NB4 (cell line): Measurements from ENCODE around the gene DLX2.

Source experiments
- DNase-seq: peaks from one replicate; pipeline ENCODE4 v3.0.0; 2010; ENCODE audit warnings: low read depth
- H3K4me3 ChIP-seq: one replicate; pipeline ENCODE4 v1.5.1; 2011; ENCODE audit warnings: mild to moderate bottlenecking, low read depth, low read length, moderate library complexity
- MYC ChIP-seq: IDR thresholded peaks from 2 replicates; pipeline ENCODE4 v1.6.1; 2011; ENCODE audit warnings: low read depth, low read length
- POLR2A ChIP-seq: IDR thresholded peaks from 2 replicates; pipeline ENCODE4 v1.6.1; 2011; ENCODE audit warnings: mild to moderate bottlenecking; ENCODE audit not compliant: insufficient read length; ENCODE audit errors: extremely low read depth
- TF ChIP-seq, protein P1 (sequence below): IDR thresholded peaks from 2 replicates; pipeline ENCODE4 v1.6.1; 2011; ENCODE audit warnings: low read depth, low read length
- TF ChIP-seq, protein P2 (sequence below): IDR thresholded peaks from one replicate; pipeline ENCODE4 v1.5.1; 2012; ENCODE audit warnings: low read depth, low read length

The DLX2 gene

DNA sequence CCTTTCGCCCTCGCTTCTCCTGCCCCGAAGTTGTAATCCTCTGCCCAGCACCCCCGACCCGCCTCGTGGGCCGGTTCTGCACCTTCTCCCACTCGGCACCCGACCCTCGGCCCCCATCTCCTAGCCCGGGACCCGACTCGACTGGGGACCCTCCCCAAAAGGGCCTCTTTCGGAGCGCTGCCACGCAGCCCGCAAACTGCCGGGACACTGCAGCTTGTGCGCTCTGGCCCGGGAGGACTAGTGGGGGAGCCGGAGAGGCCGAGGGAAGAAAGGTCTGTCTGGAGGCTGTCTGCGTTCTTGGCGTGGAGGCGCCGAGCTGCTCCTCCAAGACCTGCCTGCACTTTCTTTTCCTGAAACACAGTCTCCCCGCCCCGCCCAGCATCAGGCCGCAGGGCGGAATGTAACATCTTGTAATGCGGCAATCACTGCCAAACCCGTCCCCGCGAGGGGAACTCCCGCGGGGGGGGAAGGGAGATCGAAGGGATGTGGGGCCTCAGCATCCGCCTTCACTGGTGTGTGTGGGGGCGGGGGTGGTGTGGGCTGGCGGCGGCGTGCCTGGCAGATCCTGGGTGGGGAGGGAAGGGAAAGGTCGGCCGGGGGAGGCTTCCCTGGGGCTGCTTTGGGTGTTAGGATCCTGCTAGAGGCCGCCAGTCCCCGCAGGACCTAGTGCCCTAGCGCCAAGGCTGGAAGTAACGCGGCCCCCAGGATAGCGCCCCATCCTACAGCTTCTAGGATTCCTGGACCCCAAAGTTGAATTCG lies 7.4 kb downstream of the DLX2 start:
- TF ChIP-seq, protein P1, sequence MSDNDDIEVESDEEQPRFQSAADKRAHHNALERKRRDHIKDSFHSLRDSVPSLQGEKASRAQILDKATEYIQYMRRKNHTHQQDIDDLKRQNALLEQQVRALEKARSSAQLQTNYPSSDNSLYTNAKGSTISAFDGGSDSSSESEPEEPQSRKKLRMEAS, result no peak
- TF ChIP-seq MYC, result no peak
- TF ChIP-seq POLR2A, result no peak
- TF ChIP-seq, protein P2, sequence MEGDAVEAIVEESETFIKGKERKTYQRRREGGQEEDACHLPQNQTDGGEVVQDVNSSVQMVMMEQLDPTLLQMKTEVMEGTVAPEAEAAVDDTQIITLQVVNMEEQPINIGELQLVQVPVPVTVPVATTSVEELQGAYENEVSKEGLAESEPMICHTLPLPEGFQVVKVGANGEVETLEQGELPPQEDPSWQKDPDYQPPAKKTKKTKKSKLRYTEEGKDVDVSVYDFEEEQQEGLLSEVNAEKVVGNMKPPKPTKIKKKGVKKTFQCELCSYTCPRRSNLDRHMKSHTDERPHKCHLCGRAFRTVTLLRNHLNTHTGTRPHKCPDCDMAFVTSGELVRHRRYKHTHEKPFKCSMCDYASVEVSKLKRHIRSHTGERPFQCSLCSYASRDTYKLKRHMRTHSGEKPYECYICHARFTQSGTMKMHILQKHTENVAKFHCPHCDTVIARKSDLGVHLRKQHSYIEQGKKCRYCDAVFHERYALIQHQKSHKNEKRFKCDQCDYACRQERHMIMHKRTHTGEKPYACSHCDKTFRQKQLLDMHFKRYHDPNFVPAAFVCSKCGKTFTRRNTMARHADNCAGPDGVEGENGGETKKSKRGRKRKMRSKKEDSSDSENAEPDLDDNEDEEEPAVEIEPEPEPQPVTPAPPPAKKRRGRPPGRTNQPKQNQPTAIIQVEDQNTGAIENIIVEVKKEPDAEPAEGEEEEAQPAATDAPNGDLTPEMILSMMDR, result no peak
- peak; percentile 80 for DNase-seq
- H3K4me3 ChIP-seq, result peak overlapping the region; percentile 48

DNA sequence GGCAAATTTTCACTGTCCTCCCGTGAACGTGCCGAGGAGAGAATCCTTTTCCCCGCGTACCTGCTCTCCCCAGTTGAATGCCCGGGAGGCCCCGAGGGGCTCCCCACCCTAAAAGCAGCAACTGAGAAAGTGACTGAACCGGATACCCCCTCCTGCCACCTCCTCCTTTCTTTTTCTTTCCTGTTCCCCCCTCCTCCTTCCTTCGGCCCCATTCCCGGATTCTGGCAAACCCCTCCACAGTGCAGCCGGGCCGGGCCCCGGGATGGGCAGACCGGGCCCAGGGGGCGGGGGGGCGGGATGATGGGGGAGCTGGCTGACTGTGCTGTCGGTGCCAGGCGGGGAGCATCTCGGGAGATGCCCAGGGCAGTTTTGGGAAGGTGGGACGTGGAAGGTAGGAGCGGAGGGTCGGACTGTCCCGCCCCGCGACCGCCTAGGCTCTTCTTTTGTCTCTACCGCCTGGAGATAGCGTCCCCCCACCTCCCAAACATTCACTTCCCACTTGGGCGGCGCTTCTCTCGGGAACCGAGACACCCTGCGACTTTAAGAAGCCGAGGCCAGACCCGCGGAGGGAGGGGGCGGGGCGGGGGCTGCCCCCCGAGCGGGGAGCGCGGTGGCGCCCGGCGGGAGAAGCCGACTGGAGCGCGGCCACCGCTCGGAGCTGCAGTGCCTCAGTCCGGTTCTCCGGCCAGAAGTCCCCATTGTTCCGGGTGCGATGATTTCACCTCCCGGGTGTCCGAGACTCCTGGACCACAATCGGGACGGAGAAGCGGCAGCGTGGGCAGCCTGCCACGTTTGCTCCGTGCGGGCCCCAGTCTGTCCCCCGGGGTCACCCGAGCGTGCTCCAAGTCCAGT lies 8.2 kb downstream of the DLX2 start:
- TF ChIP-seq, protein P1, result no peak
- H3K4me3 ChIP-seq, result peak overlapping the region; percentile 48
- peak; percentile 41 for DNase-seq

DNA sequence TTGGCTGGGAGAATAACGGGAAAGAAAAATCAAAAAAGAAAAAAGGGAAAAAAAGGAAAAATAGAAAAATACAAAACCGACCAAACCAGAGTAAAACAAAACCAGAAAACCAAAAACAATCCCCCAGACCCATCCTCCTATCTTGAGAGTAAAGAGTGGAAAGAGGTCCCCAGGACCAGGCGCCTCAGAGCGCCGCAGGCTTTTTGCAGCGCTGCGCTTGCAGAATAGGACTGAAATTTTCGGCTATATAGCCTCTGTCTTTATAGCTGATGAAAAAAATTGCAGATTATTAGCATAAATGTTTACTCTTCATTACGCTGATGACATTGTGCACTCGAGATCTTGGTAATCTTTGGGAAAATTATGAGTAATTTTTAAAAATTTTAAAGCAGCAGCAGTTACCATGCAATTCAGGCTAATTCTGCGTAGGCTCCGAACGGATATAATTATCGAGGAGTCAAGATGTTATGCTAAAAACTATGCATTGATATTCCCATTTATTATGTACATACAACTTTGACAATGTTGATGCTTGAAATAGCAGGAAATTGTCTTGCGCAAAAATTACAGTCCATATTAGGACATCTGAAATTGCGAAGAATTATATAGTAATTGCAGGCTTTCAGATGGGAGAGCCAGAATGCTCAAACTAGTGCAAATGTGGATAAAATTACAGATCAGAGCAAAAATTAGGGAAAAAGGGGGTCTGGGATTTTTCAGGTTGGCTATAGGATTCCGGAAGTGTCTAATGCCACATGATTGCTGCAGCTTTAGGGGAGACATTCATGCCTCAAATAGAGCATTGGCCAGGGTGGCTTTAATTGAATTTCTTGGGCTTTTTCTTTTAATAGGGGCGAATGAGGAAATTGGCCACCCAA lies 9.0 kb downstream of the DLX2 start:
- DNase-seq, result no peak
- no peak for TF ChIP-seq MYC
- TF ChIP-seq, protein P1, result no peak
- TF ChIP-seq POLR2A, result no peak
- H3K4me3 ChIP-seq, result no peak overlapping the region

DNA sequence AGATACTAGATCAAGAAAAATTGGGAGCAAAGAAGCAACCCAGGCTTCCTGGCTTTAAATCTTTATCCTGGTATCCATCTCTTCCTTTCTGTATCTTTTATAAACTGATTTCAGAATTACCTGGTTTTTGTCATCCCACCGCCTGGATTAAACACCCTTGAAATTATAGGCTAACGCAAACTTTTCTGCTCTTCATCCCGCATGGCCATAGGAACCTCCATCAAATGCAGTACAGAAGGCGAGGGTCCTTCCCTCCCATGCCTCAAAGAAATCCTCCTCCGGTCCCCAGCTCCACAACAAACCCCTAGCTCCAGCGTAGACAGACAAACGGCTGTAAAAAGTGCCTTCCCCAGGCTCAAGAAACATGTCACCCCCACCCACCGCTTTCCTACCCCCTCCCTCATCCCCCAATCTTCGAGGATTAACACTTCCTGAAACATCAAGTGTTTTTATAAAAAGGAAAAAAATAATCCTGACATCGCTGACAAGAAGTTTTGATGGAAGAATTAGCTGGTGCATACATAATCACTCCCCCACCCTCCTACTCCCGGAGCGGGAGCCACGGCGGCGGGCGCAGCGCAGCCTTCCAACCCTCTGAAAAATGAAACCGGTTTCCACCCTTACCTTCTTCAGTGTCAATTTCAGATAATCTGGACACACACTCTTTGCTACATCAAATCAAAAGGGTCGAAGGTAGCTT lies 9.8 kb downstream of the DLX2 start:
- TF ChIP-seq POLR2A, result no peak
- TF ChIP-seq MYC, result no peak
- TF ChIP-seq, protein P1, result no peak
- TF ChIP-seq, protein P2, result no peak
- DNase-seq, result no peak
- no peak overlapping the region for H3K4me3 ChIP-seq

DNA sequence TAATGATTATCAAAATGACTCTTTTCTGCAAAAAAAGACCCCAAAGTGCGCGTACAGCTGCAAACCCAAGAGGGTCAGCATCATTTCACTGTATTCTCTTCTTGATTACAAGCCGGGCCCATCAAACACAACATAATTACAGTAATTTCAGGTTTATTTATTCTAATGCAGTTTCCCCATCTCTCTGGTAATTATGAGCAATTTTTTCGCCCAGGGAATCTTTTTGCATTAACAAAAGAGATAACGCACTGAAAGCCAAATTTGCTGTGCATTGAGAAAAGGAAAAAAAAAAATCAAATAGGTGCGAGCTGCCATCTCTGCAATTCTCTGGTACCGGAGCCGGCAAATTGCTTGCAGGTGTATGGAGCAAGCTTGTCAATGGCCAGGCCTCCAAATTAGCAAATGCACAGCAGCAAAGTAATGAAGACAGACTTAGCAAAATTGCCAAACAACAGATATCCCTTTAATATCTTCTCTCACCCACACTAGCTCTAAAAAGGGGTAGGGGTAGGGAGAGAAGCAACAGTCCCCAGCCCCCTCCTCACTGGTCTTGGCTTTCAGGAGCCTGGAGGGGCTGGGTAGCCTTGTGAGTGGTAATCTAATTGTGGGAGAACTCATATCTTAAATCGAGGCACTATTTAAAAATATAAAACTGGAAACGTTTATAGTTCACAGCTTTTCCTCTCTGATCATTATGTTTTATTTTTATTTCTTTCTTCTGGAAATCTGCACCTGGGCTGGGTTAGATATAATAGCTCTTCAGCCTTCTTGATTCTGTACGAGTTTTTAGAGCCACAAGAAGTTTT lies 10.7 kb downstream of the DLX2 start:
- no peak overlapping the region for H3K4me3 ChIP-seq
- TF ChIP-seq, protein P2, result no peak
- TF ChIP-seq POLR2A, result no peak
- TF ChIP-seq, protein P1, result no peak

More for the DNA sequence above, 10.7 kb downstream of the DLX2 start:
- DNase-seq, result no peak
